Small intestine (tissue), 7 donors: ENCODE data around the gene SORCS1. TPM values are rescaled to one million over a fixed set of nuclear protein-coding genes. Genes with fewer than 3 reads are reported as not detected.
A peak's percentile ranks its signal among the peaks of the same experiment; 100 is the strongest.

ENCODE experiments used
- DNase-seq, 2 donors: peaks; one replicate each; pipeline versions ENCODE4 v3.0.0 to v3.0.0-alpha.2; 2013
- FAIRE-seq: peaks from 2 replicates; lab custom pipeline; 2012; peaks lifted over from hg19 to GRCh38; lab: Jason Lieb, UNC
- H3K27ac ChIP-seq, 3 donors: one replicate each; pipeline ENCODE4 v1.5.1; 2013; ENCODE audit warnings: low read length in 2 of 3, mild to moderate bottlenecking in 2 of 3, control low read depth in 1 of 3, inconsistent platforms in 1 of 3, low read depth in 1 of 3, moderate library complexity in 1 of 3
- H3K27me3 ChIP-seq, 3 donors: one replicate each; pipeline ENCODE4 v1.6.1; 2013; ENCODE audit warnings: low read length in 3 of 3, inconsistent platforms in 1 of 3; ENCODE audit not compliant: control insufficient read depth in 3 of 3, insufficient read depth in 3 of 3
- H3K36me3 ChIP-seq, 3 donors: one replicate each; pipeline ENCODE4 v1.6.1; 2013; ENCODE audit warnings: low read length in 3 of 3, inconsistent platforms in 1 of 3, low read depth in 1 of 3, mild to moderate bottlenecking in 1 of 3, moderate library complexity in 1 of 3; ENCODE audit not compliant: control insufficient read depth in 3 of 3, insufficient read depth in 2 of 3
- H3K4me1 ChIP-seq, 3 donors: one replicate each; pipeline ENCODE4 v1.6.1; 2013; ENCODE audit warnings: low read length in 2 of 3, inconsistent platforms in 1 of 3, low read depth in 1 of 3, mild to moderate bottlenecking in 1 of 3, moderate library complexity in 1 of 3; ENCODE audit not compliant: control insufficient read depth in 3 of 3, insufficient read depth in 2 of 3
- H3K4me3 ChIP-seq, 3 donors: one replicate each; pipeline ENCODE4 v1.5.1; 2013; ENCODE audit warnings: low read length in 3 of 3, control low read depth in 1 of 3, inconsistent platforms in 1 of 3, low read depth in 1 of 3, mild to moderate bottlenecking in 1 of 3, moderate library complexity in 1 of 3
- H3K9me3 ChIP-seq, 2 donors: one replicate each; pipeline ENCODE4 v1.6.1; 2013; ENCODE audit warnings: low read depth in 1 of 2, low read length in 1 of 2; ENCODE audit not compliant: control insufficient read depth in 2 of 2, insufficient read depth in 1 of 2
- WGBS, 3 donors: extraction: QIAGEN DNeasy Blood & Tissue Kit; methylation state at CpG; one replicate each; pipeline ENCODE4 v1.1.7; 2013; 5-methylcytosine and 5-hydroxymethylcytosine counted together
- polyA plus RNA-seq, 4 donors: library from polyadenylated mRNA; stranded (reverse) in 3 of 4; unstranded in 1 of 4; fragments of 200-250 nt in 3 of 4; fragments of 120-200 nt in 1 of 4; gene quantifications; one replicate each; pipeline versions ENCODE4 v1.2.1 to v1.2.3, GENCODE V29; 2013
- donor health status: healthy with polysubstance abuse.
- donor health status: control.
- donor health status: control.
- donor health status: Bipolar disorder and iron deficiency.
- donor health status: healthy.

The SORCS1 gene
- polyA plus RNA-seq, 4 donors, result under 0.01 to 1.4 (median 1.3) TPM; not detected in 1

DNA sequence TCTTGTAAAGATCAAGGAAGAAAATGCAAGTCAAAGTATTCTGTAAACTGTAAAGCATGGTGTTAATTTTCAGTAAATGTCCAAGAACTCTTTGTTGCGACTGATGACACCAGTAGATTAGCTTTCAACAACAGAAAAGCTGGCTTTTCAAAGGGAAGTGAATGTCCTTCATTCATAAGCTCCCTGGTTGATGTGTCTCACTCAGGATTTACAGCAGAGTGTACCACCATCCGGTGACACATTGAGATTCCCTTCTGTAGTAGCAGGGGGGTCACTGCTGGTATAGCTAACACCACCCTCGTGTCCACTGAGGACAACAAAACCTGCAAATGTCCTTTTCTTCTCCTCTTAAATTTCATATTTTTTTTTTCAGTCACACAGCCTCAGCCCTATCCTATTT, 253.4 kb downstream of the SORCS1 start:
- Histone ChIP-seq H3K27me3 (no peaks in the 10 kb centered on the region), H3K4me1 (no peaks in the 10 kb centered on the region), H3K36me3 (no peaks in the 10 kb centered on the region), H3K9me3 (no peaks in the 10 kb centered on the region), H3K4me3 (no peak overlapping the region), H3K27ac (no peak overlapping the region)
- 67 to 75% (median 74%) methylated on average over 3 of the region's 3 CpGs for WGBS, 3 donors
- FAIRE-seq, result no peak
- no peak for DNase-seq

DNA sequence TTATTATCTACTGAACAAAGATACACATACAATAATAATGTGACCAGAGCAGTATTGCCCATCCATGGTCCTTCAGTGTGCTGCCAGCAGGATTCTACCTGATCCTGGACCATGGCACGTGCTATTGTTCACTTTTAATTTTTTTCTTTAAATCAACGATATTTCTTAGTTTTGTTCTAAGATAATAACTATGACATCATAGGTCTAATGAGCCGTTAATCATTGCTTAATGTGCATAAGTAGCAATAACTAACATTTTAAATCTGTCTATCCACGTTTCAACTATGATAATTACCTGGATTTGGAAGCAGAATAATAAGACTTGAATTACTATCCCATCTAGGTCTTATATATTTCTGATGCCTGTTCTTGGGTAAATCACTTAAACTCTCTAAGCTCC, 253.8 kb downstream of the SORCS1 start:
- no peak overlapping the region for H3K27ac ChIP-seq
- no peaks in the 10 kb centered on the region for H3K9me3 ChIP-seq
- no peaks in the 10 kb centered on the region for H3K27me3 ChIP-seq
- H3K36me3 ChIP-seq, result no peaks in the 10 kb centered on the region
- no peak overlapping the region for H3K4me3 ChIP-seq
- H3K4me1 ChIP-seq, result no peaks in the 10 kb centered on the region
- WGBS, 3 donors, result 37 to 64% (median 45%) methylated on average over 4 of the region's 4 CpGs
- FAIRE-seq (no peak), DNase-seq (no peak)

DNA sequence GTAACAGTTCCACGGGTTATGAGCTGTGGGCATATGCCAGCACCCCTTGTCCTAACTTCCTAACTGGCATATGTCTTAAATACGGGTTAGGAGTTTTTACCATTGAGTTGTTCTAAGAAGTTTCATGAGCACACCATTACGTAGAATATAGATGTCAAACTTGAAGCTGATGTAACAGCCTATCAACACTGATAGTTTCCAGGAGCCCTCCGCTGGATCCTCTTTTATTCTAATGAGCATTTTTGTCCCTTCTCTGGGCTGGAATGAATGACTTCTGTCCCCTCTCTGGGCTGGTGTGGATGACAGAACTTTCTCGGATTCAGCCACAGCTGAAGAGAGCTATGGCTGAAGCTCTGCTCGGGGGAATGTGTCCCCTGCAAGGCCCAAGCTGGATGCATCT, 256.3 kb downstream of the SORCS1 start:
- DNase-seq, result no peak
- Histone ChIP-seq H3K9me3 (no peaks in the 10 kb centered on the region), H3K36me3 (no peaks in the 10 kb centered on the region), H3K27me3 (no peaks in the 10 kb centered on the region), H3K27ac (no peak overlapping the region), H3K4me3 (no peak overlapping the region), H3K4me1 (no peaks in the 10 kb centered on the region)
- WGBS, 3 donors, result 87 to 93% (median 90%) methylated on average over 6 of the region's 6 CpGs
- no peak for FAIRE-seq

DNA sequence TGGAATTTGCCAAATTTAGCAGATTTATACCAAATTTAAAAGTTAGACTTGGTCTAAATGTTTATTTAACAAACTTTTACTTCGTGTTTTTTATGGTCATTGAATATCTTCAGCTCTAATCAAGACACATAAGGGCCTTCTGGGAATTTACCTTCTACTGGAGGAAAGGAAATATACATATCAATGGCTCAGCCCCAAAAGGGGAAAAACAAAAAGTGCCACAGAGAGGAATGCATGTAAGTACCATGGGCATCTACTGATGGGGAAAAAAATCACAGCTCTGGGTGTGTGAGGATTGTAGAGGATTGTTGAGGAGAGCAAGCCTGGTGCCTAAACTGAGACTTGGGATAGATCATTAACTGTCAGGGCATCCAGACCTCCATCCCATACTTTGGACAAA, 260.3 kb downstream of the SORCS1 start:
- H3K27ac ChIP-seq, result no peak overlapping the region
- no peaks in the 10 kb centered on the region for H3K4me1 ChIP-seq
- H3K27me3 ChIP-seq, result no peaks in the 10 kb centered on the region
- H3K4me3 ChIP-seq, result no peak overlapping the region
- 16 to 29% (median 19%) methylated on average over 1 of the region's 1 CpG for WGBS, 3 donors
- DNase-seq (no peak), FAIRE-seq (no peak)
- H3K9me3 ChIP-seq, result no peaks in the 10 kb centered on the region
- H3K36me3 ChIP-seq, result no peaks in the 10 kb centered on the region

DNA sequence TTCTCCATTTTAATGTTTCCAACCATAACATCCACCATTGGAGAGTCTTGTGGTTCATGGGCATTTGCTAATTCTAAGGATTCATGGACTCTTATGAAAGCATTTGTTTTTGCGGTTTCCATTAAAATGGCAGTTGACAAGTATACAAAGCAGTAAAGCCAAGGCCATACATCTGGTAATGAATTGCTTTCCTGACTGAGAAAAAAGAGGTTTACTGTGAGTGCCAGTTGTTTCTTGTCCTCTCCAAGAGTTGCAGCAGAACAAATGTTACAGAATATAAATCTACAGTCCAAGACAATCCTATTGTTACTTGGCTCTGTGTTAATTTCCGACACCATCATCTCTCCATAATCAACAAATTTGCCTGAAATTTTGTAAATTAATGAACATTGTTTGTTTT, 261.3 kb downstream of the SORCS1 start:
- H3K36me3 ChIP-seq, result no peaks in the 10 kb centered on the region
- no peak for FAIRE-seq
- DNase-seq, result no peak
- H3K4me1 ChIP-seq, result peaks cover 0 to 2% (median 0%) of the 10 kb centered on the region in 3 donors
- no peaks in the 10 kb centered on the region for H3K9me3 ChIP-seq
- no peak overlapping the region for H3K4me3 ChIP-seq
- WGBS, 3 donors, result 77 to 93% (median 87%) methylated on average over 2 of the region's 2 CpGs
- H3K27ac ChIP-seq, result no peak overlapping the region
- no peaks in the 10 kb centered on the region for H3K27me3 ChIP-seq

DNA sequence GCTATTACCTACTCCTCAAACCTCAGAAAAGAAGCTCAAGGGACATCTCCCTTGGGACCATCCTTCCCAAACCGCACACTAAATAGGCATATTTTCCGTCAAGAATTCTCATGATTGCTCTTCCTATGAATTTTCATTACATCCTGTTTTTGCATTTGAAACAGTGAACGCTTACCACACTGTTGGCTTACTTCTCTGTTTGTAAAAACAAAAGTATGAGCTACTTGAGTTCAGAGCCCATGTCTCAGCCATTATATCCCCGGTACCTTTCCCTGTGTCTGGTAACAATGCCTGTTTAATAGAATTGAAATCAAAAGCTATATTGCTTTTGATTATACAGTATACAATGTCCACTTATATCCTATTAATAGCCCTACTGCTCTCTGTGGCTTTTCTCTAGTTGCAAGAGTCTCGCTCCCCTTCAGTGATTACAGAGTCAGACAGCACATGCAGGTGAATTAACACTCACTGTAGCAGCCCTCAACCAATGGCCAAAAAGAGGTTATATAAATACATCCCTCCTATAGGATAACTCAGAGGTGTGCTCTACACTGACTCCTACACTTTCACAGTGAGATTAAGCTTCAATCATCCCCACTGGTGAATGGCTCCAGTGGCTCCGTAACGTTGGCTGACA, 264.4 kb downstream of the SORCS1 start:
- no peak overlapping the region for H3K27ac ChIP-seq
- no peaks in the 10 kb centered on the region for H3K9me3 ChIP-seq
- H3K4me3 ChIP-seq, result no peak overlapping the region
- H3K4me1 ChIP-seq, result peaks cover 0 to 2% (median 0%) of the 10 kb centered on the region in 3 donors
- H3K27me3 ChIP-seq, result no peaks in the 10 kb centered on the region
- no peak for DNase-seq
- FAIRE-seq, result no peak
- WGBS, 3 donors, result 71 to 84% (median 78%) methylated on average over 7 of the region's 7 CpGs
- H3K36me3 ChIP-seq, result no peaks in the 10 kb centered on the region

DNA sequence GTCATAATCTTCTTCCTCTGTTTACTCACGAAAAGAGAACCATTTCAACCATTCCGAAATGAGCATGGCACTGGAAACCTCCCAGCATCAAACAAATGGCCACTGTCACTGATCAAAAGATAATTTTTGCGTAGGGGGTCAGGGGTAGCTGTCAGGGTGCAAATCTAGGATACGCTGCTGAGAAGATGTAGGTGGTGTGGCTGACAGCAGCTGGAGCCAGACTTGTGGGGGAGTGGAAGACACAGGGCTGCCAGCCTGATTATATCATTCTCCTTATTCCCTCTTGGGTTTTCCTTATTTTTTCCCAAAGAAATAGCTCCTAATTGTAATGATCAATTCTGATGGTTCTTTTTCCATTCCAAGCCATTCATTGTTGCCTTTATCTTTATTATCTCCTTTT, 266.1 kb downstream of the SORCS1 start:
- WGBS, 3 donors, result 53 to 61% (median 60%) methylated on average over 4 of the region's 4 CpGs

DNA sequence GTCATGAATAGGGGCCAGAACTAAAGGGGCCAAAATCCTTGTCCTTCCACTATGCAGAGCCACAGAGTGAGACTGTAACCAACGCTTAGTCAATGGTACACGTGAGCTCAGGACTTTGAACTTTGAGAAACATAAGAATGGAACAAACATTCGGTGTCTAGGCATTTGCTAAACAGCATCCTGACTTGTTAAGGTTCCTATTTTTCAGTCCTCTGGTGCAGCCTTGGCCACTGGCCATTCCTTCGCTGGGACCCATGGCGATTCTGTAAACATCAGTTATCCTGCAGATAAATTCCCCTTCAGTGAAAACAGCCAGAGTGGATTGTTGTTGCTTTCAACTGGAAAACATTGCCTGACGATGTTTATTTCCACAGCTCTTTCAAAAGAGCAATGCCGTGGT, 266.8 kb downstream of the SORCS1 start:
- Histone ChIP-seq H3K4me3 (no peak overlapping the region), H3K36me3 (no peaks in the 10 kb centered on the region), H3K27me3 (no peaks in the 10 kb centered on the region), H3K4me1 (peaks cover 0 to 2% (median 0%) of the 10 kb centered on the region in 3 donors), H3K9me3 (no peaks in the 10 kb centered on the region), H3K27ac (peak overlapping the region in 1 of 3 donors; percentile 5)
- FAIRE-seq, result no peak
- DNase-seq, result peak; percentile 1 to 18
- 25 to 43% (median 41%) methylated on average over 7 of the region's 7 CpGs for WGBS, 3 donors

More for the DNA sequence above, 266.1 kb downstream of the SORCS1 start:
- Histone ChIP-seq H3K36me3 (no peaks in the 10 kb centered on the region), H3K27ac (peak overlapping the region in 1 of 3 donors; percentile 34), H3K9me3 (no peaks in the 10 kb centered on the region), H3K4me1 (peaks cover 0 to 2% (median 0%) of the 10 kb centered on the region in 3 donors), H3K4me3 (no peak overlapping the region), H3K27me3 (no peaks in the 10 kb centered on the region)
- FAIRE-seq (no peak), DNase-seq (no peak)

DNA sequence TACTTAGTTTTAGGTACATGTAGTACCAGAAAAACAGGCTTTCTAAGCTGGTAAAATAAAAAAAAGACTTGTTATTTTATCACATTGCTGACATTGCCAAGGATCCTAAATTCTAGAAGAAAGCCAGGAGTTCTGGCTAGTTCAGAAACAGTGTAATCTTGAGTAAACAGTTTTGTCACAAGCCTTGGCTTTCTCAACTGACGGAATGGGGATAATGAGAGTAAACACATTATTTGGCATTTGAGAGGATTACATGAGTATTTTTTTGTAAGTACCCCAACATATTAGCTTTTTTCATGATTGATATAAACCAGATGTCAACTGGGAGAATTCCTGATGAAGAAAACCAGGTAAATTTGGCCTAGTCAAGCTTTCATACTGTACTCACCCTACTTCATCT, 269.8 kb downstream of the SORCS1 start:
- WGBS, 3 donors, result 29 to 56% (median 34%) methylated on average over 1 of the region's 1 CpG
- no peak overlapping the region for H3K4me3 ChIP-seq
- H3K27me3 ChIP-seq, result no peaks in the 10 kb centered on the region
- no peak for FAIRE-seq
- no peak overlapping the region for H3K27ac ChIP-seq
- no peaks in the 10 kb centered on the region for H3K9me3 ChIP-seq
- H3K36me3 ChIP-seq, result no peaks in the 10 kb centered on the region
- no peak for DNase-seq
- peaks cover 0 to 2% (median 0%) of the 10 kb centered on the region in 3 donors for H3K4me1 ChIP-seq
